ENCODE data around the gene CARHSP1. TPM values are rescaled to one million over a fixed set of nuclear protein-coding genes. Genes with fewer than 3 reads are reported as not detected.

Gene CARHSP1
- total and polyA plus RNA-seq, 4 donors, result 53.4 to 122 (median 67.9) TPM

- Histone ChIP-seq H3K36me3 (ENCODE audit: control insufficient read depth in 1 of 2, insufficient read depth in 2 of 2, low read length in 1 of 2) (peaks cover under 1 to 12% of the 10 kb centered on the region in 2 donors), H3K27me3 (ENCODE audit: control insufficient read depth in 1 of 2, insufficient read depth in 2 of 2, low read length in 1 of 2) (no peaks in the 10 kb centered on the region), H3K4me1 (ENCODE audit: control insufficient read depth in 1 of 2, insufficient read depth in 2 of 2, low read length in 2 of 2) (no peaks in the 10 kb centered on the region), H3K27ac (ENCODE audit: low read depth in 1 of 2, low read length in 2 of 2) (no peak overlapping the region), H3K4me3 (ENCODE audit: low read length in 2 of 2) (no peak overlapping the region), H3K9me3 (ENCODE audit: control insufficient read depth, low read length) (no peaks in the 10 kb centered on the region)
- DNase-seq, result no peak
- ATAC-seq (ENCODE audit: low FRiP score), result no peak
- WGBS, 2 donors, result 70 to 74% methylated on average over 6 of the region's 6 CpGs
- intact Hi-C loops (cut with DNase I), result no loop called here
These were observed 51.7 kb downstream of the CARHSP1 start for GRCh38 chr16:8816967-8817655.

DNA sequence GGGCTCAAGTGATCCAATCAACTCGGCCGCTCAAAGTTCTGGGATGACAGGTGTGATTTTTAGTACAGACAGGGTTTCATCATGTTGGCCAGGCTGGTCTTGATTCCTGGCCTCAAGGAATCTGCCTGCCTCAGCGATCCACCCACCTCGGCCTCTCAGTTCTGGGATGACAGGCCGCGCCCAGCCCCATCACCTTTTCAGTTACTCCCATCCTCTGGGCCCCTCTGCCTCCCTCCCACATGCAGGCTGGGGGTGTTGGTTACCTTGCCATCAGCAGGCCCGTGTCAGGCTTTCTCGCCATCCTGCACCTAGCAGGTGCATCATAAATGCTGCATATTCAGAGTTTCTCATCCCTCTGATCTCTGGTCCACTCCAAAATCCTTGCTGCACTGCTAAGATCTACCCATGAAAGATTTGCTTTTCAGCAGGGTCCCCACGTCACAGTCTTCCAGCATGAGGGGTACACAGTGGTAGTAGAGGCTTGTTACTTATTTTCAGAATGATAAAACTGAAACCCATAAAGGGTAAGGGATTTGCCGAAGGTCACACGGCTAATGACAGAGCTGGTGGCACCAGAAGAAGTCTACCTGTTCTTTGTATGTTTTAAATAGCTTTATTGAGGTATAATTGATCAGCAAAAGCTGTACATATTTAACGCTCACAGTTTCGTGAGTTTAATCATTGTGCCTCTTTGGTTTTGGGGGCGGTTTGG lies 54.6 kb downstream of the CARHSP1 start:
- intact Hi-C loops (cut with DNase I), result no loop called here
- Histone ChIP-seq H3K27ac (ENCODE audit: low read depth in 1 of 2, low read length in 2 of 2) (no peak overlapping the region), H3K4me1 (ENCODE audit: control insufficient read depth in 1 of 2, insufficient read depth in 2 of 2, low read length in 2 of 2) (no peaks in the 10 kb centered on the region), H3K27me3 (ENCODE audit: control insufficient read depth in 1 of 2, insufficient read depth in 2 of 2, low read length in 1 of 2) (no peaks in the 10 kb centered on the region), H3K4me3 (ENCODE audit: low read length in 2 of 2) (no peak overlapping the region), H3K36me3 (ENCODE audit: control insufficient read depth in 1 of 2, insufficient read depth in 2 of 2, low read length in 1 of 2) (peaks cover 9 to 14% of the 10 kb centered on the region in 2 donors), H3K9me3 (ENCODE audit: control insufficient read depth, low read length) (no peaks in the 10 kb centered on the region)
- no peak for ATAC-seq (ENCODE audit: low FRiP score)
- DNase-seq, result no peak
- 91 to 95% methylated on average over 14 of the region's 14 CpGs for WGBS, 2 donors

GRCh38 chr16:8812162-8812843 lies 56.5 kb downstream of the CARHSP1 start:
- intact Hi-C loops (cut with DNase I), result no loop called here
- 81 to 85% methylated on average over 12 of the region's 12 CpGs for WGBS, 2 donors
- Histone ChIP-seq H3K4me1 (ENCODE audit: control insufficient read depth in 1 of 2, insufficient read depth in 2 of 2, low read length in 2 of 2) (no peaks in the 10 kb centered on the region), H3K4me3 (ENCODE audit: low read length in 2 of 2) (no peak overlapping the region), H3K9me3 (ENCODE audit: control insufficient read depth, low read length) (no peaks in the 10 kb centered on the region), H3K27ac (ENCODE audit: low read depth in 1 of 2, low read length in 2 of 2) (no peak overlapping the region), H3K27me3 (ENCODE audit: control insufficient read depth in 1 of 2, insufficient read depth in 2 of 2, low read length in 1 of 2) (no peaks in the 10 kb centered on the region), H3K36me3 (ENCODE audit: control insufficient read depth in 1 of 2, insufficient read depth in 2 of 2, low read length in 1 of 2) (peaks cover 11 to 14% of the 10 kb centered on the region in 2 donors)
- no peak for ATAC-seq (ENCODE audit: low FRiP score)
- no peak for DNase-seq

DNA sequence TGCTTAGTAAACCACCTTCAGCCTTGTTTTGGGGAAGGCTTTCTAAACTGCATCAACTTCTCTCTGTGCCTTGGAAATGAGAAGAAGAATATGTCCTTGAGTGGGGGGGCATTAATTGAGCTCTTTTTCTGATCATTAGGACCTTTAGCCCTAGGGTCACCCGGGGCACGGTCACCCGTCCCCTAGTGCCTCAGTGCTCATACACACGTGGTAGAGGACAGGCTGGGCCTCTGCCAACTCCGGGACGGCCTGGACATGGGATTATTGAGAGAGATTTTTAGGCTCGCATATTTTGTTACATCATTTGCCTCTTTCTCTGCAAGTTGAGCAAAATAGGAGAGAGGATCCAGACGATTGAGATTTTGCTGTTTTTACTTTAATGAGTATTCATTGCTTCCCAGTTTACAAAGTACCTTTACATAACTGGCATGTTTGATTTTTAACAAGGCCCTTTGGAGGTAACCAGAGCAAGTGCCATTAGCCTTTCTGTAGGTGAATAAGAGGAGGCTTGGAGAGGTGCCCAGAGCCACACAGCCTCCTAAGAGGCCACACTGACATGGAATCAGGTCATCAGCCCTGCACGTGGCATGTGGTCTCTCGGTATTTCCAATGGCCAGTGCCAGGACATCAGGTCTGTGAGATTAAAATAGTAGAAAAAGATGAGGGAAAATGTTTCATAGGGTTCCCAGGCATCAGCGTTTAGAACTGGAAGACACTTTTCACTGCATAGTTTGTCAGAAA lies 60.0 kb downstream of the CARHSP1 start:
- Histone ChIP-seq H3K4me3 (ENCODE audit: low read length in 2 of 2) (no peak overlapping the region), H3K36me3 (ENCODE audit: control insufficient read depth in 1 of 2, insufficient read depth in 2 of 2, low read length in 1 of 2) (peaks cover 12 to 21% of the 10 kb centered on the region in 2 donors), H3K27ac (ENCODE audit: low read depth in 1 of 2, low read length in 2 of 2) (no peak overlapping the region), H3K27me3 (ENCODE audit: control insufficient read depth in 1 of 2, insufficient read depth in 2 of 2, low read length in 1 of 2) (no peaks in the 10 kb centered on the region), H3K9me3 (ENCODE audit: control insufficient read depth, low read length) (no peaks in the 10 kb centered on the region), H3K4me1 (ENCODE audit: control insufficient read depth in 1 of 2, insufficient read depth in 2 of 2, low read length in 2 of 2) (no peaks in the 10 kb centered on the region)
- no peak for ATAC-seq (ENCODE audit: low FRiP score)
- intact Hi-C loops (cut with DNase I), result no loop called here
- WGBS, 2 donors, result 72 to 74% methylated on average over 11 of the region's 11 CpGs
- DNase-seq, result no peak

GRCh38 chr16:8808009-8808408 lies 60.8 kb downstream of the CARHSP1 start:
- Histone ChIP-seq H3K4me1 (ENCODE audit: control insufficient read depth in 1 of 2, insufficient read depth in 2 of 2, low read length in 2 of 2) (no peaks in the 10 kb centered on the region), H3K27me3 (ENCODE audit: control insufficient read depth in 1 of 2, insufficient read depth in 2 of 2, low read length in 1 of 2) (no peaks in the 10 kb centered on the region), H3K4me3 (ENCODE audit: low read length in 2 of 2) (no peak overlapping the region), H3K9me3 (ENCODE audit: control insufficient read depth, low read length) (no peaks in the 10 kb centered on the region), H3K27ac (ENCODE audit: low read depth in 1 of 2, low read length in 2 of 2) (no peak overlapping the region), H3K36me3 (ENCODE audit: control insufficient read depth in 1 of 2, insufficient read depth in 2 of 2, low read length in 1 of 2) (peaks cover 12 to 21% of the 10 kb centered on the region in 2 donors)
- 89 to 92% methylated on average over 3 of the region's 3 CpGs for WGBS, 2 donors
- no peak for ATAC-seq (ENCODE audit: low FRiP score)
- no peak for DNase-seq
- intact Hi-C loops (cut with DNase I), result no loop called here

- 92 to 94% methylated on average over 5 of the region's 5 CpGs for WGBS, 2 donors
- no peak overlapping the region for H3K4me3 ChIP-seq (ENCODE audit: low read length in 2 of 2)
- intact Hi-C loops (cut with DNase I), result no loop called here
- H3K9me3 ChIP-seq (ENCODE audit: control insufficient read depth, low read length), result no peaks in the 10 kb centered on the region
- H3K27ac ChIP-seq (ENCODE audit: low read depth in 1 of 2, low read length in 2 of 2), result no peak overlapping the region
- ATAC-seq (ENCODE audit: low FRiP score) (no peak), DNase-seq (no peak)
- H3K4me1 ChIP-seq (ENCODE audit: control insufficient read depth in 1 of 2, insufficient read depth in 2 of 2, low read length in 2 of 2), result no peaks in the 10 kb centered on the region
- no peaks in the 10 kb centered on the region for H3K27me3 ChIP-seq (ENCODE audit: control insufficient read depth in 1 of 2, insufficient read depth in 2 of 2, low read length in 1 of 2)
- H3K36me3 ChIP-seq (ENCODE audit: control insufficient read depth in 1 of 2, insufficient read depth in 2 of 2, low read length in 1 of 2), result peaks cover 12 to 21% of the 10 kb centered on the region in 2 donors
These were observed 61.6 kb downstream of the CARHSP1 start for GRCh38 chr16:8807189-8807588.

- Histone ChIP-seq H3K36me3 (ENCODE audit: control insufficient read depth in 1 of 2, insufficient read depth in 2 of 2, low read length in 1 of 2) (peaks cover 10 to 14% of the 10 kb centered on the region in 2 donors), H3K27me3 (ENCODE audit: control insufficient read depth in 1 of 2, insufficient read depth in 2 of 2, low read length in 1 of 2) (no peaks in the 10 kb centered on the region)
These were observed 62.4 kb downstream of the CARHSP1 start for GRCh38 chr16:8806272-8806983.

DNA sequence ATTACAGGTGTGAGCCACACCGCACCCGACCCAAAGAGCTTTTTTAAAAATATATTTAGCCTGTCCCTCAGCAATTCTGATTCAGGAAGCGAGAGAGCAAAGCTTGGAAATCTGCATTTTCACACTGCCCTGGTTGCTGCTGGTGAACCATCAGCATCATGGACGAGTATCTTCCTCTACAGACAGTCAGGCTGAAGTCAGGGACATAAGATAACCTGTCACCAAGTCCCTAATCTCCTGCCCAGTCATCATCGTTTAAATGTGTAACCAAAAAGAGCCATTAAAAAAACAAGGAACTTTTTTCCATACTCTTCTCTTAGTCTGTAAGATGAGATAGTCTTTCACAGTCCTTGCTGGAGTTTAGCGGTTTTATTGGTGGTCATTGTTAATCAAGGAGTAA lies 64.5 kb downstream of the CARHSP1 start:
- ATAC-seq (ENCODE audit: low FRiP score) (no peak), DNase-seq (no peak)
- no peaks in the 10 kb centered on the region for H3K4me1 ChIP-seq (ENCODE audit: control insufficient read depth in 1 of 2, insufficient read depth in 2 of 2, low read length in 2 of 2)
- no peaks in the 10 kb centered on the region for H3K9me3 ChIP-seq (ENCODE audit: control insufficient read depth, low read length)
- WGBS, 2 donors, result 79 to 85% methylated on average over 6 of the region's 6 CpGs
- H3K36me3 ChIP-seq (ENCODE audit: control insufficient read depth in 1 of 2, insufficient read depth in 2 of 2, low read length in 1 of 2), result peaks cover 10 to 12% of the 10 kb centered on the region in 2 donors
- intact Hi-C loops (cut with DNase I), result no loop called here
- H3K27me3 ChIP-seq (ENCODE audit: control insufficient read depth in 1 of 2, insufficient read depth in 2 of 2, low read length in 1 of 2), result no peaks in the 10 kb centered on the region
- H3K27ac ChIP-seq (ENCODE audit: low read depth in 1 of 2, low read length in 2 of 2), result no peak overlapping the region
- no peak overlapping the region for H3K4me3 ChIP-seq (ENCODE audit: low read length in 2 of 2)

More at GRCh38 chr16:8806272-8806983, 62.4 kb downstream of the CARHSP1 start:
- Histone ChIP-seq H3K27ac (ENCODE audit: low read depth in 1 of 2, low read length in 2 of 2) (no peak overlapping the region), H3K9me3 (ENCODE audit: control insufficient read depth, low read length) (no peaks in the 10 kb centered on the region), H3K4me3 (ENCODE audit: low read length in 2 of 2) (no peak overlapping the region), H3K4me1 (ENCODE audit: control insufficient read depth in 1 of 2, insufficient read depth in 2 of 2, low read length in 2 of 2) (no peaks in the 10 kb centered on the region)
- DNase-seq, result no peak
- intact Hi-C loops (cut with DNase I), result no loop called here
- WGBS, 2 donors, result 86% methylated on average over 13 of the region's 13 CpGs
- no peak for ATAC-seq (ENCODE audit: low FRiP score)
